ENCODE results near the gene STARD9.
A peak's percentile ranks its signal among the peaks of the same experiment; 100 is the strongest.
"Not testable (repeated sequence)": the region's sequence is repeated elsewhere in the genome, so short reads cannot be mapped to it uniquely, and the experiment has no call there.

STARD9 gene

DNA sequence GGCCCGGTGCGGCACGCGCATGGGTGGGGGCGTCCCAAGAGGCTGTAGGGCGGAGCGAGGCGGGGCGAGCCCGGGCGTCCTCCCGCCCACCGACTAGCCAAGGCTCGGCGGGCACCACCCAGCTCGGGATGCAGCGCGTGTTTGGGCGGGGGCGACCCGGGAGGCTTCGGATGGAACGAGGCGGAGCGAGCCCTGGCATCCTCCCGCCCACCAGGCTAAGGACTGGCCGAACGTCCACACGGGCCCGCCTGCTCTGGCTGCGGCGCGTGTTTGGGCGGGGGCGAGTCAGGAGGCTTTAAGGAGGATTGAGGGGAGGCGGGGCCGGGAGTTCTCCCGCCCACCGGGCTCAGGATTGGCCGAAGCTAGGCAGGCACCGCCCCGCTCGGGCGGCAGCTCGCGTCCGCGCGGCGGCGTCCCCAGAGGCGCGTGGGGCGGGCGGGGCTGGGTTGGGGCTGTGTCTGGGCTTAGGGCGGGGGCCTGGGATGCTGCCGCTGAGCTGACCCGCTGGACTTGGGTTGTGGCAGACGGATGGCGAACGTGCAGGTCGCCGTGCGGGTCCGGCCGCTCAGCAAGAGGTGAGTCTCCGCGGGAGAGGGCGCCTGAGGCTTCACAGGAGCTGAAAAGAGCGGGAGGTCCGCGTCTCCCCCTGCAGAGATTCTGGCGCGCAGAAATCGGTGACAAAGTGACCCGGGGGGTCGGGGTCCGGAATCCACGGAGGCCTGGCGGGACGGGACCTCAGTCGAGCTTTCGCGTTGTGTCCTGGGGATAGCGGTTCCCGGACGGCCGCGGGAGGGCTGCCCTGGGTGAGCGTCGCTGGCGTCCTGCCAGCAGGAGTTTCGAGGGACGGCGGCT is at the start of gene STARD9:
STARD9 (plus strand) TSS at position 419 of the 852 bp plus-strand sequence; CDS start at position 529, 110 bp downstream.
- peak; percentile 98 for DNase-seq

DNA sequence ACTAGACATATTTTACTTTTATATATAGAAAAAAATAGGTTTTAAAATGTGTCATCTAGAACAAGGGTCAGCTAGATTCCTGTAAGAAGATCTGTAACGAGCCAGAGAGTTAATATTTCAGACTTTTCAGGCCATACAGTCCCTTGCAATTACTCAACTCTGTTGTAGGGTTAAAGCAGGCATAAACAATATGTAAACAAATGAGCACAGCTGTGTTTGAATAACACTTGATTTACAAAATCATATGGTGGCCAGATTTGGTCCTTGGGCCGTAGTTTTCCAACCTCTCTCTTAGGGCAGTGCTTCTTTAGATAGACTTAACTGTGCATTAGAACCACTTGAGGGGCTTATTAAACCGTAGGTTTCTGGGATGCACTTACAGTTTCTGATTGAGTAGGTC is 46.4 kb upstream of the STARD9 start:
- DNase-seq = no peak

GRCh38 chr15:42533246-42533645 is 42.2 kb upstream of the STARD9 start:
- DNase-seq = no peak

GRCh38 chr15:42544853-42545629 is 30.4 kb upstream of the STARD9 start:
- DNase-seq = no peak

DNA sequence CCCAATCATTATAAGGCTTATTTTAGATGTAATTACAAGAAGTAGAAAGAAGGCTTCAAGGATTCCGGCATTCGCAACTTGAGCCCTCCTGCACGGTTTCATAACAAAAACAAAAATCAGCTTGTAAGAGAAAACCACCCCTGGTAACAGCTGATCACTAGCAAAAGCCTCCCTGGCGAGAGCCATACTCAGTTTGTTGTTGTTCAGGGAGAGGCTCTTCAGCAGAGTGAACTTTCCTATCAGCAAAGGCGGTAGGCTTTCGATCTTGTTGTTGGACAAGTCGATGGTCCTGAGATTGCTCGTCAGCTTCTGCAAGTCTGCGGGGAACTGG is 27.5 kb upstream of the STARD9 start:
- DNase-seq = no peak

- DNase-seq = peak; percentile 68
These were observed 27.0 kb upstream of the STARD9 start, which contains the start of the genes HAUS2 and LRRC57 for GRCh38 chr15:42548249-42549031. TSS of gene HAUS2 (plus strand) at chr15:42548838. CDS start at chr15:42548873, 35 bp downstream. TSS of gene LRRC57 (minus strand) at chr15:42548793. CDS start at chr15:42548434, 359 bp downstream.

GRCh38 chr15:42549032-42549491 is 26.3 kb upstream of the STARD9 start:
- DNase-seq = no peak

DNA sequence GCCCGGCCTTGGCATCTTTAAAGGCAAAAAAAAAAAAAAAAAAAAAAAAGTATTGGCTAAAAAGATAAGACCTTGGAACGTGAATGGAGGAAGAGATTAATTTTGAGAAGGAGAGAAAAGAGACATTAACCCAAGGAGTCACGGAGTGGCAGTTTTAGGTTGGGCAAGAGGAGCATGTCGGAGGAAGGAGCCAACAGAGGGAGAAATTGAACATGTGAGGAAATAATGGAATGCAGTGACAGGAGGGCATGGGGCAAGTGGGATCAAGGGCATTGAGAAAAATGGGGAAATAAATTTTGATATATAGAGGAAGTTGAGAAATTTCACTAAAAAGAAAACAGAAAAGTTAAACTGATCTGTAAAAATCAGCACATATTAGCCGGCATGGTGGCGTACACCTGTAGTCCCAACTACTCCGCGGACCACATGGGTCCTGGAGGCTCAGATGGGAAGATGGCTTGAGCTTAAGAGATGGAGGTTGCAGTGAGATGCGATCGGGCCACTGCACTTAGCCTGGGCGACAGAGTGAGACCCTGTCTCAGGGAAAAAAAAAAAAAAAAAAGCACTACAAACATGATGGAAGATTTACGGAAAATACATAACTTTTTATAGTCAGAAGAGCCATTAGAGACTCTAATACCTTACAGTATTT is 25.5 kb upstream of the STARD9 start:
- DNase-seq = no peak

GRCh38 chr15:42553554-42553953 is 21.9 kb upstream of the STARD9 start:
- DNase-seq = no peak

- not testable (repeated sequence) for DNase-seq
These were observed 18.7 kb upstream of the STARD9 start for GRCh38 chr15:42556550-42557207.

DNA sequence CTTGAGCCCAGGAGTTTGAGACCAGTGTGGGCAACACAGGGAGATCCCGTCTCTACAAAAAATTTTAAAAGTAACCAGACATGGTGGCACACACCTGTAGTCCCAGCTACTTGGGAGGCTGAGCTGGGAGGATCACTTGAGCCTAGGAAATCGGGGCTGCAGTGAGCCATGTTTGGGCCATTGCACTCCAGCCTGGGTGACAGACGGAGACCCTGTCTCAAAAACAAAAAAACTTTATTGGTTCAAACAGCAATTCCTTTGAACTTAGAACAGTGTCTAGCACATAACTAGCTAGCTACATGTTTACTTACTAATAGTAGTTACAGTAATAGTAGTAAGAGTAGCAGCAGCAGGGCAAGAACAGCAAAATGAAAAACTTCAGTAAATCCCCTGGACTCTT is 16.7 kb upstream of the STARD9 start:
- DNase-seq = no peak

DNA sequence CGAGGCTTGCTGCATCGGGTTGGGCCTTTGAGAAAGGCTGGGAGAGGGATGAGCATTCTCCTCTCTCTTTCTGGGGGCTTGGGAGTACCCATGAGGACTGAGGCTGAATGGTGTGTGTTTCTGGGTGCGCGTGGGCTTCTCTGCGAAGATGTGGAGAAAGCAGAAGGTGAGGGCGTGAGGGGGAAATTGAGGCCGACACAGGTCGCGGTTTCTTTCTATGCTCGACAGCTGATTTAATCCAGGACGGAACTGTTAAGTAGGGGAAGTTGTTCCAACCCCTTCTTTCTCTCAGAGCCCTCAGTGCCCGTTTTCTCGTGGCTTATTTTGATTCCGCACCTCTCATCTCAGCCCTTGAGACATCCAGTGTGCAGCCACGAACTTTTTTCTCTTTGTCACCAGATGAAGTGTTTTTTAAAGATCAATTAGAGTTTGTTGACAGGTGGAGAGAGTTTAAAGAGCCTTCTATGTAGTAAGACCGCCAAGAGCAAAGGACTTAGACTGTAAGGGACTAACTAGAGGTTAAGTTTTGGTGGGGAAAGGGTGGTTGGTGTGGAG is 711 bp downstream of the STARD9 start:
- no peak for DNase-seq

DNA sequence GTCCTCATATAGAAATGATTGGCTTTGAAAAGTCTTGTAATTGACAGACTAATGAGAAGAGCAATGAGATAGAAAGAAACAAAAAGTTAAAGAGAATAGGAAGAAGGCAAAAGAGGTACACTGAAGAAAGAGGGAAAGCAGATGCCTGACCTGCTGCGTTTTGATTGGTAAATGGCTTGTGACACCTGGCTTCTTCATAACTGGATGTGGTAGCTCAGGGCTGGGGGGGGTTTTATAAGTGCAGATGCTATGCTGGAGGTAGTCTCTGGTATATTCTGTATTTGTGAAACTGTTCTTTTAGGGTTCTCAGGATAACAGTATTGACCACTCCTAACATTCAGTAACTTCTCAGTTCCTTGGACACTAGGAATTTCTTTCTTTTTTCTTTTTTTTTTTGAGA is 1.4 kb downstream of the STARD9 start:
- no peak for DNase-seq

- DNase-seq = no peak
These were observed 2.2 kb downstream of the STARD9 start for GRCh38 chr15:42577514-42578031.

GRCh38 chr15:42578984-42579537 is 3.7 kb downstream of the STARD9 start:
- DNase-seq = no peak

DNA sequence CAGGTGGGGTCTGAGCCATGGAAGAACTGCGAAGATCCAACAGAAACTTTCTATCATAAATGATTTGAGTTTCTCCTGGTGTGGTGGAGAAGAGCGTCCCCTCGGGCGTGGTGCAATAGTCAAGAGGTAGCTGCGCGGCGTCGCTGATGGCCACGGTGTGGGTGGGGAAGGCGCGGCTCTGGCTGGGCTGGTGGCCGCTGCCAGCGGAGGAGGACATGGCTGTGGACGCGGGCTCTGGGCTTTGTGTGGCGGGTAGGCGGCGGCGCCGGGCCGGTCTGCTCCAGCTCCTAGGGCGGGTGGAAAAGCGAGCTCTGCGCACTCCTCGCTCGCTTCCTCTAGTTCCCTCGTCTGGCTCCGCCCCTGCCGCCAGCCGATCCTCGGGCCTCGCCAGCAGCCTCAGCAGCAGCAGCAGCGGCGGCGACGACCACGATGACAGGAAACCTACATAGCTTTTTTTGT is 5.9 kb downstream of the STARD9 start:
- DNase-seq = peak; percentile 35

GRCh38 chr15:42582569-42583375 is 7.4 kb downstream of the STARD9 start:
- DNase-seq = no peak

GRCh38 chr15:42584031-42584765 is 8.8 kb downstream of the STARD9 start:
- no peak for DNase-seq

- no peak for DNase-seq
These were observed 15.3 kb downstream of the STARD9 start for GRCh38 chr15:42590619-42591237.

All from T1000 (cell line).